Measurements from ENCODE around the gene ATP1B3.

Gene ATP1B3

GRCh38 chr3:141860766-141861513 lies 15.5 kb upstream of the ATP1B3 start:
- no peak for DNase-seq

- no peak for DNase-seq
These were observed 14.1 kb upstream of the ATP1B3 start for GRCh38 chr3:141862279-141862816.

- no peak for DNase-seq
These were observed 13.0 kb upstream of the ATP1B3 start for GRCh38 chr3:141863491-141863890.

- DNase-seq, result no peak
These were observed 12.0 kb upstream of the ATP1B3 start for GRCh38 chr3:141864281-141864970.

- DNase-seq, result no peak
These were observed 11.3 kb upstream of the ATP1B3 start for GRCh38 chr3:141865101-141865500.

GRCh38 chr3:141870091-141870687 lies 6.3 kb upstream of the ATP1B3 start:
- no peak for DNase-seq

- peak; percentile 83 for DNase-seq
These were observed 1.0 kb upstream of the ATP1B3 start for GRCh38 chr3:141875374-141875892.

- peak in 1 of 2 donors; percentile 74 for DNase-seq
These were observed 506 bp upstream of the ATP1B3 start for GRCh38 chr3:141875893-141876380.

GRCh38 chr3:141876891-141877621 lies 613 bp downstream of the ATP1B3 start:
- DNase-seq, result peak; percentile 68 to 78

- DNase-seq, result no peak
These were observed 1.5 kb downstream of the ATP1B3 start for GRCh38 chr3:141877911-141878310.

- DNase-seq, result no peak
These were observed 1.9 kb downstream of the ATP1B3 start for GRCh38 chr3:141878326-141878725.

- no peak for DNase-seq
These were observed 2.4 kb downstream of the ATP1B3 start for GRCh38 chr3:141878817-141879216.

GRCh38 chr3:141881702-141882101 lies 5.3 kb downstream of the ATP1B3 start:
- no peak for DNase-seq

GRCh38 chr3:141887051-141887450 lies 10.6 kb downstream of the ATP1B3 start:
- DNase-seq, result no peak

GRCh38 chr3:141888548-141888947 lies 12.1 kb downstream of the ATP1B3 start:
- DNase-seq, result peak in 1 of 2 donors; percentile 10

GRCh38 chr3:141894524-141895176 lies 18.2 kb downstream of the ATP1B3 start:
- DNase-seq, result no peak

- no peak for DNase-seq
These were observed 19.3 kb downstream of the ATP1B3 start for GRCh38 chr3:141895731-141896130.

- no peak for DNase-seq
These were observed 22.5 kb downstream of the ATP1B3 start for GRCh38 chr3:141898908-141899307.

- DNase-seq, result no peak
These were observed 23.9 kb downstream of the ATP1B3 start for GRCh38 chr3:141900343-141900742.

GRCh38 chr3:141901914-141902313 lies 25.5 kb downstream of the ATP1B3 start:
- no peak for DNase-seq

- DNase-seq, result no peak
These were observed 27.8 kb downstream of the ATP1B3 start for GRCh38 chr3:141904203-141904602.

- DNase-seq, result no peak
These were observed 28.7 kb downstream of the ATP1B3 start for GRCh38 chr3:141905129-141905528.

Data from activated CD4-positive, alpha-beta T cell treated with anti-CD3 and anti-CD28 coated beads for 4 hours (primary cell).